CD4-positive, alpha-beta T cell (primary cell): ENCODE results near the gene ACAD8. TPM values are rescaled to one million over a fixed set of nuclear protein-coding genes. Genes with fewer than 3 reads are reported as not detected.

ENCODE experiments used
- ATAC-seq: fragments of 200-7000 bp; cut with Tn5 transposase; one replicate; pipeline ENCODE4 v1.10.0; 2022; ENCODE audit warnings: mild to moderate bottlenecking; ENCODE audit not compliant: poor library complexity
- CTCF ChIA-PET: fragments of 350-600 bp; sonication (Branson Sonifier 250); formaldehyde crosslinking; loops from one replicate; lab custom pipeline; 2021; ENCODE audit warnings: antibody characterized with exemption, inconsistent platforms; lab: Charles Lee
- POLR2A ChIA-PET: fragments of 350-600 bp; sonication (Branson Sonifier 250); formaldehyde crosslinking; loops from one replicate; lab custom pipeline; 2021; ENCODE audit warnings: antibody characterized with exemption, inconsistent platforms; lab: Charles Lee
- DNase-seq, 14 experiments: peaks; one replicate each; pipeline ENCODE4 v3.0.0-alpha.2; 2013 to 2020; ENCODE audit warnings: mixed read lengths in 2 of 14
- H3K27ac ChIP-seq, 2 donors: one replicate each; pipeline versions ENCODE4 v1.5.1 to v1.7.0; 2013; ENCODE audit warnings: low read length in 2 of 2, low read depth in 1 of 2, mild to moderate bottlenecking in 1 of 2
- H3K27me3 ChIP-seq, 2 experiments: 1 replicate in 1 of 2; 2 replicates in 1 of 2; pipeline versions ENCODE4 v1.6.1 to v1.7.0; 2013; ENCODE audit warnings: low read length in 2 of 2, control low read depth in 1 of 2, mild to moderate bottlenecking in 1 of 2, moderate library complexity in 1 of 2; ENCODE audit not compliant: insufficient read depth in 2 of 2, control insufficient read depth in 1 of 2
- H3K36me3 ChIP-seq: one replicate; pipeline ENCODE4 v1.6.1; 2013; ENCODE audit warnings: low read length, control low read depth; ENCODE audit not compliant: insufficient read depth
- H3K4me1 ChIP-seq: one replicate; pipeline ENCODE4 v1.6.1; 2013; ENCODE audit warnings: low read length, control low read depth; ENCODE audit not compliant: insufficient read depth
- H3K4me3 ChIP-seq: one replicate; pipeline ENCODE4 v1.5.1; 2013; ENCODE audit warnings: mild to moderate bottlenecking, low read length, moderate library complexity
- H3K9me3 ChIP-seq, 2 experiments: 1 replicate in 1 of 2; 2 replicates in 1 of 2; pipeline versions ENCODE4 v1.6.1 to v1.7.0; 2013; ENCODE audit warnings: low read length in 2 of 2, mild to moderate bottlenecking in 2 of 2, control low read depth in 1 of 2, moderate library complexity in 1 of 2; ENCODE audit not compliant: control insufficient read depth in 1 of 2, insufficient read depth in 1 of 2
- H3K27ac Mint-ChIP-seq: one replicate; pipeline ENCODE4 v1.8.0; 2020; ENCODE audit warnings: mixed read lengths
- H3K27me3 Mint-ChIP-seq: one replicate; pipeline ENCODE4 v1.8.0; 2021; ENCODE audit warnings: mixed read lengths
- H3K36me3 Mint-ChIP-seq: one replicate; pipeline ENCODE4 v1.8.0; 2021; ENCODE audit warnings: low read depth, mixed read lengths
- H3K4me1 Mint-ChIP-seq: one replicate; pipeline ENCODE4 v1.8.0; 2021; ENCODE audit warnings: low read depth, mixed read lengths
- H3K4me3 Mint-ChIP-seq: one replicate; pipeline ENCODE4 v1.8.0; 2020; ENCODE audit warnings: mild to moderate bottlenecking, mixed read lengths
- H3K9me3 Mint-ChIP-seq: one replicate; pipeline ENCODE4 v1.8.0; 2020; ENCODE audit warnings: mixed read lengths
- CTCF ChIP-seq: fragments of 200-600 bp; IDR thresholded peaks from one replicate; pipeline ENCODE4 v1.8.0; 2022; ENCODE audit warnings: antibody characterized with exemption, mild to moderate bottlenecking
- intact Hi-C, 2 experiments: fragments of 100-400 bp; cut with DNase I in 1 of 2; cut with micrococcal nuclease in 1 of 2; formaldehyde crosslinking; loops; one replicate each; pipeline versions ENCODE4 v1.15.1 to v1.9.0; 2023 to 2025; cut with DNase I, micrococcal nuclease
- total RNA-seq, 174 experiments: library from RNA in 2 of 174; stranded (reverse) in 2 of 174; gene quantifications; one replicate each; pipeline ENCODE4 v1.2.3 and lab custom pipeline; 2021 to 2026

Gene ACAD8
- total RNA-seq, 2 experiments from 2014 or later, result 15.0 to 16.3 TPM

- Histone ChIP-seq H3K4me3 (no peak overlapping the region), H3K27ac (no peak overlapping the region), H3K9me3 (peaks cover 0 to 9% of the 10 kb centered on the region in 2 experiments), H3K36me3 (no peaks in the 10 kb centered on the region), H3K4me1 (peaks cover 45% of the 10 kb centered on the region), H3K27me3 (peaks cover 3 to 4% of the 10 kb centered on the region in 2 experiments)
- H3K36me3 Mint-ChIP-seq, result peaks cover 12% of the 10 kb centered on the region
- H3K27ac Mint-ChIP-seq, result no peak overlapping the region
- CTCF ChIA-PET, result interaction anchor here (2.1 to 3.4 kb wide), 2 partner anchors 11 to 49 kb away, joined by 6 to 23 read pairs; partner anchors contain the start of gene NCAPD3
- peak overlapping the region; percentile 16 for H3K4me3 Mint-ChIP-seq
- no peak for DNase-seq
- TF ChIP-seq CTCF, result no peak
- H3K27me3 Mint-ChIP-seq, result peaks cover 3% of the 10 kb centered on the region
- H3K9me3 Mint-ChIP-seq, result no peaks in the 10 kb centered on the region
- peaks cover 64% of the 10 kb centered on the region for H3K4me1 Mint-ChIP-seq
- no peak for ATAC-seq
- intact Hi-C loops, result no loop called here
- POLR2A ChIA-PET, result interaction anchor here (3.7 to 7.2 kb wide), 2 partner anchors 20 to 48 kb away, joined by 44 to 54 read pairs; partner anchors contain the start of genes ACAD8, NCAPD3, THYN1 and VPS26B
Observed at GRCh38 chr11:134272381-134273316, 19.3 kb downstream of the ACAD8 start.

GRCh38 chr11:134273317-134273712, 19.9 kb downstream of the ACAD8 start:
- peaks cover 64% of the 10 kb centered on the region for H3K4me1 Mint-ChIP-seq
- Histone ChIP-seq H3K27ac (no peak overlapping the region), H3K36me3 (no peaks in the 10 kb centered on the region), H3K27me3 (peaks cover 6% of the 10 kb centered on the region in 2 experiments), H3K4me1 (peaks cover 45% of the 10 kb centered on the region), H3K4me3 (no peak overlapping the region), H3K9me3 (peaks cover under 1 to 16% of the 10 kb centered on the region in 2 experiments)
- H3K9me3 Mint-ChIP-seq, result no peaks in the 10 kb centered on the region
- no peak for ATAC-seq
- H3K4me3 Mint-ChIP-seq, result peak overlapping the region; percentile 16
- H3K36me3 Mint-ChIP-seq, result peaks cover 12% of the 10 kb centered on the region
- no peak overlapping the region for H3K27ac Mint-ChIP-seq
- CTCF ChIA-PET, result interaction anchor here (1.0 to 3.4 kb wide), 3 partner anchors 10 to 50 kb away, joined by 3 to 23 read pairs (median 6); partner anchors contain the start of gene NCAPD3
- POLR2A ChIA-PET, result interaction anchor here (0.6 to 7.2 kb wide), 3 partner anchors 16 to 49 kb away, joined by 3 to 54 read pairs (median 44); partner anchors contain the start of genes ACAD8, NCAPD3, THYN1 and VPS26B
- TF ChIP-seq CTCF, result no peak
- no peak for DNase-seq
- intact Hi-C loops, result no loop called here
- H3K27me3 Mint-ChIP-seq, result peaks cover 3% of the 10 kb centered on the region

- POLR2A ChIA-PET, result interaction anchor here (0.9 to 7.2 kb wide), 5 partner anchors 13 to 207 kb away, joined by 3 to 54 read pairs (median 7); partner anchors contain the start of genes ACAD8, JAM3, NCAPD3 and THYN1
- Histone ChIP-seq H3K27me3 (peaks cover 6% of the 10 kb centered on the region in 2 experiments), H3K4me1 (peaks cover 39% of the 10 kb centered on the region), H3K36me3 (no peaks in the 10 kb centered on the region), H3K4me3 (peak overlapping the region; percentile 91), H3K27ac (peak overlapping the region in 1 of 2 donors; percentile 52), H3K9me3 (peaks cover 3 to 18% of the 10 kb centered on the region in 2 experiments)
- peaks cover 61% of the 10 kb centered on the region for H3K4me1 Mint-ChIP-seq
- peak overlapping the region; percentile 92 for H3K4me3 Mint-ChIP-seq
- CTCF ChIA-PET, result interaction anchor here (1.1 to 3.4 kb wide), 7 partner anchors 9 to 327 kb away, joined by 3 to 23 read pairs (median 14); partner anchors contain the start of genes ACAD8, NCAPD3, THYN1 and VPS26B
- peaks cover 3% of the 10 kb centered on the region for H3K27me3 Mint-ChIP-seq
- H3K9me3 Mint-ChIP-seq, result no peaks in the 10 kb centered on the region
- ATAC-seq (no peak), DNase-seq (no peak)
- intact Hi-C loops, result loop anchor here (5.0 kb wide), 2 partner anchors 57 to 68 kb away; partner anchors contain the start of gene GLB1L2 (in 1 of the 2)
- no peak for TF ChIP-seq CTCF
- peak overlapping the region; percentile 83 for H3K27ac Mint-ChIP-seq
- peaks cover 12% of the 10 kb centered on the region for H3K36me3 Mint-ChIP-seq
Observed at GRCh38 chr11:134275188-134275533, 21.8 kb downstream of the ACAD8 start.
